HG02852 (cell line): ENCODE results near the gene INS.

Experiments
- ATAC-seq: cut with Tn5 transposase; IDR thresholded peaks from one replicate; pipeline ENCODE4 v1.9.1; 2021; ENCODE audit warnings: mild to moderate bottlenecking, moderate library complexity; ENCODE audit not compliant: unreplicated experiment

Gene INS

DNA sequence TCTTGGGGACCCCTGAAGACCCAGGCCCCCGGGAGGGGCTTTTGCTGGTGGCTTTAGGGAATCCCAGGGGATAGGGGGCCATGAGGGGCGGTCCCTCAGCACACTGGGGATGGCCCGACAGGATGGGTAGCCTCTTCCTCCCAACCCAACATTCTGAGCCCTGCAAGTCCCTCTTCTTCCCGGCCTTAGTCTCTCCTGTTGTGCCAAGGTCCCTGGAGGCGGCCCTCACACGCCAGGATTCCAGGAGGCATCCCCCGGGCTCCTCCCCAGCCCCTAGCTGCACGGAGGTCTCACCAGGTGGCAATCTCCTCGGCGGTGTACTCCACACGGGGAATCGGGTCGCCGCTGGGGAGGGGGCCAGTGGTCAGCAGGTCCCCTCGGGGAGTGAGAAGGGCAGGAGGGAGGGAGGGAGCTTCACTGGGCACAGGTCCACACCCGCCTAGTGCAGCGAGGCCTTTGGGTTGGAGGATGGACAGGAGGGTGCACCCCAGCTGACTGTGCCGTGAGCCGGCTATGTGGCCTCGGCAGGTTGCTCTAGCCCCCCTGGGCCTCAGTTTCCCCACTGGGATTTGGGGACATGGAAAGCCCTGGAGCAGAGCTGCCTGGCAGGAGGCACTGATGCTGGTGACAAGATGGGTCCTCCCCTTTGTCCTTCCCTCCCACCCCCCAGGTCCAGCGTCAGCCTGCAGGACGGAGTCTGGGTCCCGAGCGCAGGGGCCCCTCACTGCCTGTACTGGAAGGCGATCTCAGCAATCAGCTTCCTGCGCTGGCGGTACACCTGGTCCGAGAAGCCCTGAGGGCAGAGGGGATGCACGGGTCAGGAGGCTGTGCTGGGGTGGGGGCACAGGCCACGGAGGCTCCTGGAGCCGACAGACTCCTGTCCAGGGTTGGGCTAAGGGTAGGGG is 6.4 kb upstream of the INS start:
- no peak for ATAC-seq

DNA sequence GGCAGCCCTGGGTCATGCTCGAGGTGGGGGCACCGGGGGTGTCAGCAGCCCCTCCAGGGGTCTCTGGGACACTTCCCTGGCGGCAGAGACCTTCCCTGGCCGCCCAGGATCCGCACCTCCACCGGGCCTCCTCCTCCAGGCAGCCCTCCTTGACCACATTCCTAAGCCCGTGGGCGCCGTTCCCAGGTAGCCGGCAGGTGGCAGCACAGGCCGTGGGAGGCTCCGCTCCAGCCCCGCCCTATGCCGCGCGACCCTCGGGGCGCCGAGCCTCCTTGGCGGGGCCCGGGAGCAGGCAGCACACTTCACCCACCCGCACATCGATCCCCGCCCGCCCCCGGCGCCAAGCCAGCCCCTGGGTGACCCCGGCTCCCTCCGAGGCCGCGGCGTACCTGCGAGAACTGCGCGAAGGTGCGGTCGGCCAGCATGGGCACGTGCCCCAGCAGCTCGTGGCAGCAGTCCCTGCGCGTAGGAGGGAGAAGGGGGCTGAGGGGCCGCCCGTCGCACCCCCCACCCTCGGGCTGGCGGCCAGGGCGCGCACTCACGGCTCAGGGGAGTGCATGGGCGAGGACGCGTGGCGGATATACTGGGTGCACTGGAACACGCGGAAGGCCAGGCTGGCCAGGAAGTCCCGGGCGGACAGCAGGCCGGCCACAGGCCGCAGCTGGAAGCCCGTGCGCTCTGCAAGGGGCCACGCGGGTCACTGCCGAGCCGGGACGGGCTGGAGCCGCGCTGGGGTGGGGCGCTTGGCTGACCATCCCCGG is 5.3 kb upstream of the INS start:
- ATAC-seq: no peak

DNA sequence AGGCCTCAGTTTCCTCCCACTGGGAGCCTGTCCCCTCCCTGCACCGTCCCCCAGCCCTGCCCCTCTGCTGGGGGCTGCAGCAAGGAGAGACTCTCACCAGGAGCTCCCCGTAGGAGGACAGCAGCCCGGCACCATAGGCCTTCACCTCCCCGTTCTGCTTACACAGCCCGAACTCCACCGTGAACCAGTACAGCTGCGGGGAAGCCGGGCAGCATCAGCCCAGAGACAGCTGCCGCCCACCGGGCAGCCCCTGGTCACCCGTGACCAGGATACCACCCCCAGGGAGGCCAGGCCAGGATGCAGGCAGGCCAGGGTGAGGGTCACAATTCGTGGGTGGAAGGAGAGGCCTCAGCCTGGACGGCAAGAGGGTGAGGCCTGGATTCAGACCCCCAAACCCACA is 4.6 kb upstream of the INS start:
- no peak for ATAC-seq

DNA sequence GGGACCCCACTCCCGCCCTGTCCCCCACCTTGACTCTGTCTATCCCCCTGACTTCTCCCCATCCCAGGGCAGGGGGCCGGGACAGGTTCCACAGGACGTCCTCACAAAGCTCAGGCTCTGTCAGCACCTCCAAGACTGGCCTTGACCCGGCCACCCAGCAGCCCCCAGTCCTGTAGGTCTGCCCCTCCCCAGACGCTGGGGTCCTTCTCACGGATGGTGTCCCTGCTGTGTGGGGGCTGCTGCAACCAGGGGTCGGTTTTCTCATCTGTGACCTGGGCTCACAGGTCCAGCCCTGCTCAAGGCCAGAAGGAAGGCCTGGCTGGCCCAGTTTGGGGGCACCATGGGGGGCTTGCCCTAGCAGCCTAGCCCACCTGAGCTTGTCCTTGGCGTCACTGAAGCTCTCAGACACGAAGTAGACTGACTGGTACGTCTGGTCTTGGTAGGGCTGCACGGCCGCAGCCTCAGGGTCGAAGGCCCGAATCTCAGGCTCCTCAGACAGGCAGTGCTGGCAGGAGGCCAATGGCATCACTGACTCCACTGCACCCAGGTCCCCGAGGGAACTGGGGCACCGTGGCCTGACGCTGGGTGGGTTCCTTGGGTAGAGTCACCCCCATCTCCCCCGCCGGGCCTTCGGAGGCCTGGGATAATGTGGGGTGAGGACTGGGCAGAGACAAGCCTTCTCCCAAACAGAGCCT is 4.0 kb upstream of the INS start:
- ATAC-seq: no peak

DNA sequence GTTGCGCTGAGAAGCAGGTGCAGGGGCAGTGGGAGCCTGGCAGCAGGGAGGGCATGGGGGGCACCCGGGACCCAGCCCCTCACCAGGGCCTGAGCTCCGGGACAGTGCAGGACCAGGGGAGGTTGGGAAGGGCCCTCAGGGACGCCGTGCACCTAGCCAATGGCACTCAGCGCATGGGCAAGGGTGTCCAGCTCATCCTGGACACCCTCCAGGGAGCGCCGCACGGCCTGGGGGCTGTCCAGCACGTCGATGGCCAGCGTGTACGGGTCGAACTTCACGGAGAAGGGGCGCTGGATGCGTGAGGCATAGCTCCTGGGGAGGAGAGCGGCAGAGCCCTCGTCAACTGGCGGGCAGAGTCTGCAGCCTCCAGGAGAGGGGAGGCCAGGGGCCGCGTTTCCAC is 3.1 kb upstream of the INS start:
- ATAC-seq: no peak

DNA sequence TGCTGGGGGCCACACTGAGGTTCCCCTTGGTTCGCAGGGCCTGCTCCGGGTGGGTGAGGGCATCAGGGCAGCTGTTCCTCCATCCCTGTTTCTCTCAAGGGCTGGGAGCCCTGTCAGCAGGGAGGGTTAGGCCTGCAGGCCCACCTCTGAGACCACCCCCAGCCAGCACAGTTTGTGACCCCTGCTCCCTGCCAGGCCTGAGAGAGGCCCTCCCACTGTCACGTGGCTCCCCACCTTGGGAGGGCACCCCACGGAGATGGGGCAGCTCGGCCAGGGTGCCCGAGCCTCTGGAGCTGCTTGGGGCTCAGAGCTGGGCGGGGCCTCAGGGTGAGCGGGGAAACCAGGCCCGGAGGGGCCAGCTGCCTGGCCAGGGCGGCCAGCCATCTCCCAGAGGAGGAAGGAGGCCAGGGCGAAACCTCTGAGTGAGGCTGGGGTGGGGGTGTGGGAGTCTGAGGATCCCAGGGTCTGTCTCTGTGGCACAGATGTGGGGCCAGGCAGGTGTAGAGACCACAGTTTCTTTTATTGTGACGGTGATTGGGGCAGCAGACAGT is 2.5 kb upstream of the INS start:
- no peak for ATAC-seq

DNA sequence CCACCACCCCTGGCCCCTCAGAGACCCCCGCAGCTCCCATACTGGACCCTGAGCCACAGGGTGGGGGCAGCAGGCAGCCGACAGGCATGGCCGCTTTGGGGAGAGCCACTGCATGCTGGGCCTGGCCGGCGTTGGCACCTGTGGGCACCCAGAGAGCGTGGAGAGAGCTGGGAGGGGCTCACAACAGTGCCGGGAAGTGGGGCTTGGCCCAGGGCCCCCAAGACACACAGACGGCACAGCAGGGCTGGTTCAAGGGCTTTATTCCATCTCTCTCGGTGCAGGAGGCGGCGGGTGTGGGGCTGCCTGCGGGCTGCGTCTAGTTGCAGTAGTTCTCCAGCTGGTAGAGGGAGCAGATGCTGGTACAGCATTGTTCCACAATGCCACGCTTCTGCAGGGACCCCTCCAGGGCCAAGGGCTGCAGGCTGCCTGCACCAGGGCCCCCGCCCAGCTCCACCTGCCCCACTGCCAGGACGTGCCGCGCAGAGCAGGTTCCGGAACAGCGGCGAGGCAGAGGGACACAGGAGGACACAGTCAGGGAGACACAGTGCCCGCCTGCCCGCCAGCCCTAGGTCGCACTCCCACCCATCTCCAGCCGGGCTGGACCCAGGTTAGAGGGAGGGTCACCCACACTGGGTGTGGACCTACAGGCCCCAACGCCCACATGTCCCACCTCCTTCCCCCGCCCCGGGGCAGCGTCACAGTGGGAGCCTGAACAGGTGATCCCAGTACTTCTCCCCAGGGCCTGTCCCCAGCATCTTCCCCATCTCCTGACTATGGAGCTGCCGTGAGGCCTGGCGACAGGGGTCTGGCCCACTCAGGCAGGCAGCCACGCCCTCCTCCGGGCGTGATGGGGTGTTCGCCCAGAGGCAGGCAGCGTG is 1.2 kb downstream of the INS start:
- ATAC-seq: no peak

DNA sequence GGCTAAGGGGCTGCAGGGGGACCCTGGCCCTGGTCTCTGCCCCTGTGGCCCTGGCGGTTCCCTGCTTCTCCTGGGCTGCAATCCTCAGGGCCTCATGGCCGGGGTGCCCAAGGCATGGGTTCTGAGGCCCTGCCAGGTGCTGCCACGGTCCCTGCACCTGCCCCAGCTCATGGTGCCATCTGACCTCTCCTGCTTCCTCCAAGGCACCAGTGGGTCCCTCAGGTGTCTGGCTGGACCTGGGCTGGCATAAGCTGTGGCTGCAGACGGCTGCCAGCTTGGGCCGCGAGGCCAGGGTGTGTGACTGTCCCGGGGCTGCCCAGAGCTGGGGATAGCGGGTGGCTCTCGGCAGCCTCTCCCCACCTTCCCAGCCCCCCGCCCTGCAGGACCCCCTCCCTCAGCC is 2.0 kb downstream of the INS start:
- no peak for ATAC-seq

DNA sequence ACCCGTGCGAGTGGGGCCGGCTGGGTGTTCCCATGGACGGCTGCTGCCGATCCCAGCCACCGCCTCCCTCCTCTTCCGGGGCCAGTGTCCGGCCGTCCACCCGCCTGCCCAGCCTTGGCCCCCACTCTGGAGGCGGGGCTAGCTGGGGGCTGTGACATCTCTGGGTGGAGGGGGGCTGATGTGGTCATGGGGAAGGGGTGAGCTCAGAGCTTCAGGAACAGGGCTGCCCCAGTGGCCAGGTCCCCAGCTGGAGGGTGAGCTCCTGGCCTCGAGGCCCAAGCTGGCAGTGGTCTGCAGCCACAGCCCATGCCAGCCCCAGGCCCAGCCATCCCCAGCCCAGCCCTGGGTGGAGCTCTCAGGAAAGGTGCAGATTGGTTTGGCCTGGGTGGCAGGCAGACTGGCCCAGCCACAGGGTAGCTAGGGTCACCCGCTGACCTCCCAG is 2.7 kb downstream of the INS start:
- no peak for ATAC-seq

DNA sequence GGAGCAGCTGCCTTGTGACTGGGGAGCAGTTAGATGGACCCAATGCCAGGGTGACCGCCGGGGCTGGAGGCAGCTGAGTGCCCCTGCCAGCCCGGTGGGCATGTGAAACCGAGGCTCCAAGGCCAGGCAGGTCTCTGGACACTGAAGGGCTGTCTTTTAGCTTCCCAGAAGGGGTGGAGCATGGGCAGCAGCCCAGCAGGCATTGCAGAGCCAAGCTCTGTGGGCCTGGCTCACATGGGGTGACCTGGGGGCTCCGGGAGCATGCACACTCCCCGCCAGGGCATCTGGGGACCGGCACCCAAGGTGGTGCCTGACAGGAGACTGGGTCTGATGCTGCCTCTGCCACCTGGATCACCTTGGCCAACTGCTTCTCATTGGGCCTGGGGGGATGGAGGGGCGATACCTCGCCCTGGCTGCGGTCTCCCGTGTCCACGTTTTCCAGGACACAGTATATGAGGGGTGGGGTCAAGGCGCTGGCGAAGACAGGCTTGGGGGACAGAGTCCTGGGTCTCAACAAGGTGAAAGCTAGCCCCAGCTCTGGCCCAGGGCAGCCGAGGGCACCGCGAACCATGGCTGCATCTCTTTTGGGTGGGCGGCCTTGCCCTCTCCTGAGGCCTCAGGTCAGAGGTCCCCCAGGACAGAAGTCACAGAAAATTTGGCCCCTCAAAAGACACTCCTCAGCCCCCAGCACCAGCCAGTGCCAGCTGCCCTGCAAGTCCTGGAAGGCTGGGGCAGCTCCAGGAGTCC is 3.5 kb downstream of the INS start:
- no peak for ATAC-seq

DNA sequence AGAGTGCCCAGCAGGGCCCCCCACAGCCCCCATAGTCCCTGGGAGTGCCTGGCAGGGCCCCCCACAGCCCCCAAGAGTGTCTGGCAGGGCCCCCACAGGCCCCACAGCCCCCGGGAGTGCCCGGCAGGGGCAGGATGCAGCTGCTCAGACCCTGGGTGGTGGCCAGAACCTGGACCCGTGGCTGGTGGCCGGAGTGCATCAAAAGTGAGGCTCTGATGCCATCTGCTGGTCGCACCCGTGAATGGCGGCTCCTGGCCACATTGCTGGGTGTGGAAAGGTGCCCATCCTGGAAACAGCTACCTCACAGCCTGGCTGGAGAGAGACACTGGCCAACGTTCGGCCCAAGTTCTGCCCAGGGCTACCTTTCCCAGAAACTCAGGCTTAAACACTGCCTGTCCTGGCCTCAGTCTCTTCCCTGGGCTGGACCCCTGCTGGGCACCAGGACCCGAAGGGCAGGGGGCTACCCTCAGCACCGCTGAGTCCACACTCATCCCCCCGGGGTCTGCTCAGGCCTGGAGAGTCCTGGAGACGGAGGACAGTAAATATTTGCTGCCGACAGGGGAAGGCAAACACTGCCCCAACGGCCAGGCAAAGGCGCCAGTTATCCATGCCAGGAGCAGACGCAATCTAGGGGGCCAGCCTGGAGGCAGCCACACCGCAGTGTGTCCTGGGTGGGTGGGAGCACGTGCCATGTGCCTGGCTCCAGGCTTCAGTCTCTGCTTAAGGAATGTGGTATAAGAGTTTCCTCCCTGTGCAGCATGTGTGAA is 4.4 kb downstream of the INS start:
- ATAC-seq: no peak

DNA sequence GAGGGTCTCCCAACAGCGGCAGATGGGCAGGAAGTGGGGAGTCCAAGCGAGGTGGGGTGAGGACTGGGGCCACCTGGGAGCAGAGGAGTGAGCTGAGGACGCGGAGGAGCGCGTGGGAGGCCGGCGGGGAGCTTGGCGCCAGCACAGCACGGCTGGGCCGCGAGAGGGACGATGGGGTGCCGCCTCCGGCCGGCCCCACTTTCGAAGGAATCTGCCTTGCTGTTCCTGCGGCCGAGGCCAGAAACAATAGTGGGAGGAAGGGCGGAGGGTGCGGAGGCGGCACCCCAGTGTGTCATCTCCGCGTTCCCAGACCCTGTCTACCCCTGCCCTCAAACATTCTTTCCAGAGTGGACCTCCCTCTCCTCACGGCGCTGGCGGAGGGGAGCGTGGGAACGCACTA is 5.5 kb downstream of the INS start:
- ATAC-seq: no peak

DNA sequence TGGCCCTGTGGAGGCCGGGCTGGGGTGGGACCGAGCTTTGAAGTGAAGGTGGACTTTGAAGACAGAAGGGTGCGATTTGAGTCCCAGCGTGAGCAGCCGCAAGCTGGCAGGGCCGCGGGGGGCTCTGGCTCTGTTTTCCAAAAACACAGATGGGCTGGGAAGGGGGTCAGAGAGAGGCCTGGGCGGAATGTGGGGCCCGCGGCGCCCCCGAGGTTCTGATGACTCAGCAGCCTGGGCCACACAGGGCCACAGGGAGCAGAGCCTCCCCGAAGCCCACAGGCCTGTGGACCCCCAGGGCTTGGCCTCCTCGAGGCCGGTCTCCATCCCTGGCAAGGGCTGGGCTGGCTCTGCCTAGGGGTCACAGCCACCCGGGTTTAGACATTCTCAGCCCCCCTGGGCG is 6.1 kb downstream of the INS start:
- no peak for ATAC-seq

DNA sequence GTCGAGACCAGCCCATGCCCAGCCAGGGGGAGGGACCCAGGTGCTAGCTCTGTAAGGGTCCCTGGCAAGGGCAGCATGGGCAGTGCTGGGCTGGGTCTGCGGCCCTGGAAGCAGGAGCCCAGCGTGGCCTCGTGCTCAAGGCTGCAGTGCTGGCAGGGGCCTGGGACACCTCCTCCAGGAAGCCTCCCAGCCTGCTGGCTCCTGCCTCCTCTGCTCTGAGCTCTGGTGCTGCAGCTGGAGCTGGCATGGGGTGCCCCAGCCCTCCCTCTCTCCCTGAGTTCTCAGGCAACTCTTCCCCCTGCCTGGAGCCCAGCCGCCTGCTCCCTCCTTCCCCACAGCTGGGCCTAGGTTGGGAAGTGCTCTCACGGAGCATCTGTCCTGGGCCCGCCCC is 6.8 kb downstream of the INS start:
- no peak for ATAC-seq

DNA sequence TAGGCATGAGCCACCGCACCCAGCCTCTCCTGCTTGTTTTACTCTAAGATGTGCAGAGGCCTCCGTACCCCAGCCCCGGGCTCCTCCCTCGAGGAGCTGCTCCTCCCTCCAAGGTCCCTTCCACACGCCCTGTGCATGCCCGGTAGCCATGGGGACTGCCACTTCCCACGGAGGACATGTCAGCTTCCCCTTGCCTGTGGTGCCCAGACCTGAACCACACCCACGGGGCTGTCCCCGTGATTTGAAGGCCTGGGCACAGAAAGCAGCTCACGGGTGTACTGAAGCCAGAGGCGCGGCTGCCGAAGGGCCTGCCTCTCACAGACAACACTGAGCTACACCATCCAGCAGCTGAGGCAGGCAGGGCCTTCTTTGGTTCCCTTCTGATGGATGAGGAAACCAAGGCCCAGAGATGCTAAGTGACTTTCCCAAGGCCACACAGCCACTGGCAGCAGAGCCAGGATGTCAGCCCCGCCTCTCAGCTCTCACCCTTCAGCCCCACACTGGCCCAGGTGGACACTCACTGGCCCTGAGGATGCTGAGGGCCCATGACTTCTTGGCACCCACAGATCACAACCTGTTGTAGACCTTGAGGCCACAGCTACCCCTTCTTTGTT is 7.3 kb downstream of the INS start:
- ATAC-seq: no peak

DNA sequence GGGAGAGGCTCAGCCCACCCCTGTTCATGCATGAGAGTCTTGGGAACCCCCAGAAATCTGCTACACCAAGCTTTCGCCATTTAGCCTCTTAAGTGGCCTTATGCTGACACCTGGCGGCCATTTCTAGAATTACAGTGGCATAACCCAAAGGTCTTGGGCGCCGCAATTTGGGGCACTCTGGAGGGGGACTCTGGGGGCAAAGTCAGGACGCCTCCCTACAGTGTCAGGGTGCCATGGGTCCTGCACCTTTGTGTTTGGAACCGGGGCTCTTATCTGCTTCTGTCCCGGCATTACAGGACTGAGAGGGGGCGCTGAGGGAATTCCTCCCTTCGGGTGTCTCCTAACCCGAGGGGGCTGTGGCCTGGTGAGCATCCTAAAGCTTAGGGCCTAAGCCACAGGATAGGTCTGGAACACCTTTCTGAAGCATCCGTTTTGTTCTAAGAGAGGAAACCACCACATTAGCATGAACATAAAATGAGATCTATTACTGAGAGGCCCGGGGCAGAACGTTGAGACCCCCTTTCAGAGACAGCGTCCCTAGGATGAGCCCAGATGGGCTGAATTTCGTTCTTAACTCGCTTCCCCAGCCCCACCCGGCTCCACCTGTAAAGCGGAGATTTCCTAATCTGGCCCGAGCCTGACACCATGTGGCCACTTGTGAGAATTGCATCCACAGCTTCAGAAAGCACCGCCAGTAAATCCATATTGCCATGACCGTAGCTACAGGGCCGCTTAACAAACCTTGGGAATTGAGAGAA is 9.3 kb downstream of the INS start:
- ATAC-seq: no peak

DNA sequence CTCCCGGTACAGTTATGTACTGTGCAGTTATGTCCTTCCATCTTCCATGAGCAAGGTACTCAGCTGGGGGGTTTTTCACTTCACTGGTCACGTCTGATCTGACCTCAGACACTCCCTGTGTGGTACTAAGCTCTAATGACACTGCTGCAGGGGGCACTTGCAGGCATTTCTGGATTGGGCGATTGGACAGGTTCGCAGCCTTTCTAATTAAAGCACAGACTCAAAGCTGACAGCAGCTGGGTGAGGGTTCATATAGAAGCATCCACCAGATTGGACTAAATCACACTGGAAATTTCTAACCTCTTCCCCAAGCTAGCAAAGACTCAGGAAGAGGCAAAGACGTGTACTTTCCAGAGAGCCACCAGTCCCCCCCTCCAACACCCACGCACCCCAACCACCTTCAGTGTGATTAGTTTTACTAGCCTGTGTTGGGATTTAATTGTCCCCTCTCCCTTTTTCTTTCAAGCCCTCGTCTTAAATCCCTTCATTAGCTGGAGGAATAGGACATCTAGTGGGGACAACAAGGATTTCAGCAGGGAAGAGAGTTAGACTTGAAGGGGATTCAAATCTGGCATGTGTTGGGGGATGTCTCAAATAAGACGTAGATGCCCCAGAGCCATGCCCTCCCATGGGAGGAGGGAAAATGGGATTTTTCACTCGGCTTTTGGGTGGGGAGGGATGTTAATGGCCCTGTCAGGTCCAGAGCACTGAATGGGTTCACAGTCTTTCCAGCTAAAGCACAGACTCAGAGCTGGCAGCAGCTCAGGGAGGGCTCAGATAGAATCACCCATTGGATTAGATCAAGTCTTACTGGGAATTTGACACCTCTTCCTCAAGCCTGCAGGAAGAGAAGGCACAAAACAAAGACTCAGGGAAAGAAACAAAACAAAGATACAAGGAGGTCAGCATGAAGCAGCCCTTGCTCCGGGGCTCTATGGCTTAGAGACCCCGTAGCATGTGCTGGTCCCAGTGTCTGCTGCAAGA is 10.9 kb downstream of the INS start:
- ATAC-seq: no peak
